Activated CD4-positive, alpha-beta T cell treated with anti-CD3 and anti-CD28 coated beads for 1 hour (primary cell): ENCODE measurements around the gene SLC2A11.
A peak's percentile ranks its signal among the peaks of the same experiment; 100 is the strongest.

Experiments used
- DNase-seq: peaks from one replicate; pipeline ENCODE4 v3.0.0-alpha.2; 2020

SLC2A11 gene

GRCh38 chr22:23857606-23858483, at the start of gene SLC2A11:
Gene SLC2A11 (plus strand): TSS chr22:23857875. CDS start chr22:23858000, 125 bp downstream.
- peak; percentile 89 for DNase-seq

- DNase-seq = no peak
Observed at GRCh38 chr22:23812378-23812777, 45.3 kb upstream of the SLC2A11 start.

- no peak for DNase-seq
Observed at GRCh38 chr22:23815541-23816155, 42.0 kb upstream of the SLC2A11 start.

- no peak for DNase-seq
Observed at GRCh38 chr22:23816156-23816976, 41.3 kb upstream of the SLC2A11 start.

- DNase-seq = no peak
Observed at GRCh38 chr22:23817146-23817545, 40.5 kb upstream of the SLC2A11 start.

GRCh38 chr22:23818541-23818940, 39.1 kb upstream of the SLC2A11 start:
- DNase-seq = no peak

- no peak for DNase-seq
Observed at GRCh38 chr22:23820748-23821211, 36.9 kb upstream of the SLC2A11 start.

- DNase-seq = no peak
Observed at GRCh38 chr22:23822101-23822671, 35.5 kb upstream of the SLC2A11 start.

- DNase-seq = no peak
Observed at GRCh38 chr22:23823331-23823791, 34.3 kb upstream of the SLC2A11 start.

- DNase-seq = no peak
Observed at GRCh38 chr22:23824476-23825245, 33.0 kb upstream of the SLC2A11 start.

- DNase-seq = no peak
Observed at GRCh38 chr22:23825246-23825905, 32.3 kb upstream of the SLC2A11 start.

GRCh38 chr22:23826510-23827350, 30.9 kb upstream of the SLC2A11 start:
- no peak for DNase-seq

- no peak for DNase-seq
Observed at GRCh38 chr22:23827351-23827995, 30.2 kb upstream of the SLC2A11 start.

- no peak for DNase-seq
Observed at GRCh38 chr22:23828800-23829680, 28.6 kb upstream of the SLC2A11 start.

GRCh38 chr22:23829845-23830372, 27.8 kb upstream of the SLC2A11 start:
- no peak for DNase-seq

GRCh38 chr22:23831261-23831660, 26.4 kb upstream of the SLC2A11 start:
- no peak for DNase-seq

GRCh38 chr22:23831781-23832180, 25.9 kb upstream of the SLC2A11 start:
- DNase-seq = no peak

- DNase-seq = no peak
Observed at GRCh38 chr22:23832226-23833016, 25.3 kb upstream of the SLC2A11 start.
